Measurements from ENCODE around the gene CYP4Z1. TPM values are rescaled to one million over a fixed set of nuclear protein-coding genes. Genes with fewer than 3 reads are reported as not detected.
"Not testable (repeated sequence)": the region's sequence is repeated elsewhere in the genome, so short reads cannot be mapped to it uniquely, and the experiment has no call there.

CYP4Z1 gene
- total RNA-seq, 2 experiments from 2014 or later = not detected

GRCh38 chr1:47104816-47105215 lies 37.8 kb downstream of the CYP4Z1 start:
- H3K27me3 Mint-ChIP-seq = peaks cover 16% of the 10 kb centered on the region
- no peaks in the 10 kb centered on the region for H3K36me3 Mint-ChIP-seq
- CTCF ChIA-PET = no interaction called here
- DNase-seq = no peak
- no peak overlapping the region for H3K4me3 Mint-ChIP-seq
- H3K27ac Mint-ChIP-seq = no peak overlapping the region
- no peaks in the 10 kb centered on the region for H3K4me1 Mint-ChIP-seq
- no peak for ATAC-seq
- H3K9me3 Mint-ChIP-seq (ENCODE audit: low read depth) = peaks cover 2% of the 10 kb centered on the region

DNA sequence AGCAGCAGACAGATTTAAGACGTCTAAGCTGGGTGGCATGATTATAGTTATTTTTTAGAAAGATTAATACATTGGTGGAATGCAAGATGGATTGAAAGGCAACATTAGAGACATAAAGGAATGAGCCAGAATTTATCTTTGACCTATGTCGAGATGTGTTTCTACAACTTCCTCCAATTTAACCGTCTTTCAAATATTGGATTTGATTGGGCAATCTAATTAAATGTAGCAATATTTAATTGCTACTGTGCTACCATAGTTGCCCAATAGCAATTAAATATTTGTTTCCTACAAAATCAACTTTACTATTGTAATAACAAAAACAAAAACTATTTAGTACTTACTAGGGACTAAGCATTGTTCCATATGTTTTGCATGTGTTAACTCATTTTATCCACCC lies 39.8 kb downstream of the CYP4Z1 start:
- peaks cover 2% of the 10 kb centered on the region for H3K9me3 Mint-ChIP-seq (ENCODE audit: low read depth)
- H3K27ac Mint-ChIP-seq = no peak overlapping the region
- ATAC-seq = no peak
- no peaks in the 10 kb centered on the region for H3K4me1 Mint-ChIP-seq
- no peak for DNase-seq
- no peak overlapping the region for H3K4me3 Mint-ChIP-seq
- no peaks in the 10 kb centered on the region for H3K36me3 Mint-ChIP-seq
- CTCF ChIA-PET = no interaction called here
- peaks cover 19% of the 10 kb centered on the region for H3K27me3 Mint-ChIP-seq

DNA sequence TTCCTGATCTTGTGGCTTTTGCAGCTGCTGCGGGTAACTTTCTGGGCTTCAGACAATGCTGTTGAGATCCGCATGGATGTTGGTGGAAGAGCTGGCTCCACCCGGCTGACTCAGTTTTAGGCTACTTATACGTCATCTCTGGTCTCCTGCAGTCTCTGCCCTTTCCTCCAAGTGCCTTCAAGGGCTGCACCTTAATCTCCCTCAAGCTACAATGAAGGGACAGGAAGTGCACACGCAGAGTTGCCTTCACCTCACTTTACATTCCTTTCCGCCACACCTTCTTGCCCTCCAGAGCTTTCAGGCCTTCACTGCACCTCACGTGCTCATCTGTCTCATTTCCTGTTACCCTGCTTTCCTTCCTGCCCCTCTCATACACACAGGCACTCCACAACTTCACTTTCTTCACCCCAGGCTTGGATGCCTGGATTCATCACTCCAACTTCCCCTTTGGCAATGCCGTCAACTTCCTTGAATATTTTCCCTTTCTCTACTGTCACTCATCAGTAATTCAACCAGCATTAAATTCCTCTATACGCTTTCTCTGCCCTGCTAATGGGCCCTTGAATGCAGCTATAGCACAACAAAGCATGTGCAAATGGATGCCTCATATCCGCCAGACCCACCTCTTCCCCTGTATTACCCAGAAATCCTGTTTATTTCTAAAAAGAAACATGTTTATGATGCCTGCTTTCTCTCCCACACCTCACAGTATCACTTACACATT lies 41.0 kb downstream of the CYP4Z1 start:
- H3K9me3 Mint-ChIP-seq (ENCODE audit: low read depth); H3K36me3 Mint-ChIP-seq; H3K4me1 Mint-ChIP-seq; ATAC-seq; H3K4me3 Mint-ChIP-seq; H3K27ac Mint-ChIP-seq; DNase-seq: not testable (repeated sequence)
- CTCF ChIA-PET = interaction anchor here (0.8 kb wide), 1 partner anchor 18 kb away, joined by 3 read pairs; no protein-coding TSS in a partner anchor
- H3K27me3 Mint-ChIP-seq = peaks cover 13% of the 10 kb centered on the region

DNA sequence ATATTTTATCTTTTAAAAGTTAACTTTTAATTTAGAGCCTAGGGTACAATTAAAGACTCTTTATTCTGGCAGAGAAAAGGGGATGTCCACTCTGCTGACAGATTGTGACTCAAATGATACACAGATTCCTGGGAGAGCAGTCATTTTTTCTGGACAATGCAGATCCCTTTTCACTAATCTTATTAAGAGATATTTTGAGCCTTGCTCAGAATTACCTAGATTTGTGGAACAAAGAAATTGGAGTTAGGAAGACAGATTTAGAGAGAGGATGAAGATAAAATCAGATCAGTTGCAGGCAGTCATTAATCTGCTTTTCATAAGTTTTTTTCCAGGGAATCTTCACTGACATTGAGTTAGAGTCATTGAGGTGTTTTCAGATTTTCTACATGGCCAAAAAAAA lies 42.5 kb downstream of the CYP4Z1 start:
- CTCF ChIA-PET; H3K36me3 Mint-ChIP-seq; H3K4me3 Mint-ChIP-seq; H3K27ac Mint-ChIP-seq; ATAC-seq; H3K4me1 Mint-ChIP-seq; DNase-seq; H3K9me3 Mint-ChIP-seq (ENCODE audit: low read depth); H3K27me3 Mint-ChIP-seq: not testable (repeated sequence)

- ATAC-seq (no peak), DNase-seq (no peak)
- H3K27ac Mint-ChIP-seq = no peak overlapping the region
- H3K27me3 Mint-ChIP-seq = peaks cover 10% of the 10 kb centered on the region
- H3K4me1 Mint-ChIP-seq = no peaks in the 10 kb centered on the region
- no peak overlapping the region for H3K4me3 Mint-ChIP-seq
- CTCF ChIA-PET = no interaction called here
- H3K9me3 Mint-ChIP-seq (ENCODE audit: low read depth) = no peaks in the 10 kb centered on the region
- no peaks in the 10 kb centered on the region for H3K36me3 Mint-ChIP-seq
Measured at GRCh38 chr1:47113178-47113577, 46.1 kb downstream of the CYP4Z1 start.

- CTCF ChIA-PET; ATAC-seq; H3K27ac Mint-ChIP-seq; DNase-seq; H3K9me3 Mint-ChIP-seq (ENCODE audit: low read depth); H3K4me3 Mint-ChIP-seq; H3K4me1 Mint-ChIP-seq; H3K36me3 Mint-ChIP-seq: not testable (repeated sequence)
- H3K27me3 Mint-ChIP-seq = peaks cover 14% of the 10 kb centered on the region
Measured at GRCh38 chr1:47121039-47121438, 54.0 kb downstream of the CYP4Z1 start.

- H3K9me3 Mint-ChIP-seq (ENCODE audit: low read depth); H3K36me3 Mint-ChIP-seq; DNase-seq; H3K4me1 Mint-ChIP-seq; CTCF ChIA-PET; H3K27ac Mint-ChIP-seq; ATAC-seq; H3K4me3 Mint-ChIP-seq: not testable (repeated sequence)
- peaks cover 12% of the 10 kb centered on the region for H3K27me3 Mint-ChIP-seq
Measured at GRCh38 chr1:47124834-47125233, 57.8 kb downstream of the CYP4Z1 start.

GRCh38 chr1:47126997-47127396 lies 60.0 kb downstream of the CYP4Z1 start:
- ATAC-seq; H3K36me3 Mint-ChIP-seq; H3K4me1 Mint-ChIP-seq; H3K27ac Mint-ChIP-seq; H3K9me3 Mint-ChIP-seq (ENCODE audit: low read depth); H3K4me3 Mint-ChIP-seq; DNase-seq; CTCF ChIA-PET: not testable (repeated sequence)
- H3K27me3 Mint-ChIP-seq = peaks cover 18% of the 10 kb centered on the region

DNA sequence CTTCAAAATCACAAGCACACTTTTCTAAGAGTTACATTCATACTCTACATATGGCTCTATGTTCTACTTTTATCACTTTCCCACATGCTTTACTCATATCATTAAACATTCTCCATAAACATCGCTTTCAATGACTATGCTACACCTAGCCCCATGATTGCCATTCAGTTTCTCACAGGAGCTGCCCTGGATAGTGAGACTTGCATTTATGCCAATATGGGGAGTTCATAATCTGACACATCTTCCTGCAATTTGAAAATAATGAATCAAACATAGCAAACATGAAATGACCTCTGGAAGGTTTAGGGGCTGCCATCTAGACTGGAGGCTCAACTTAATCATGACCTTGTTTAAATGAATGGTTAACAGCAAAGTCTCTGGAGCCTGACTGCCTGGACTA lies 61.2 kb downstream of the CYP4Z1 start:
- no peaks in the 10 kb centered on the region for H3K36me3 Mint-ChIP-seq
- H3K27ac Mint-ChIP-seq = no peak overlapping the region
- H3K27me3 Mint-ChIP-seq = peaks cover 18% of the 10 kb centered on the region
- no peaks in the 10 kb centered on the region for H3K9me3 Mint-ChIP-seq (ENCODE audit: low read depth)
- no peak for ATAC-seq
- H3K4me3 Mint-ChIP-seq = no peak overlapping the region
- CTCF ChIA-PET = no interaction called here
- H3K4me1 Mint-ChIP-seq = no peaks in the 10 kb centered on the region
- DNase-seq = no peak

- DNase-seq; H3K36me3 Mint-ChIP-seq; H3K27ac Mint-ChIP-seq; CTCF ChIA-PET; H3K9me3 Mint-ChIP-seq (ENCODE audit: low read depth); ATAC-seq; H3K4me1 Mint-ChIP-seq; H3K4me3 Mint-ChIP-seq: not testable (repeated sequence)
- H3K27me3 Mint-ChIP-seq = peaks cover 16% of the 10 kb centered on the region
Measured at GRCh38 chr1:47128854-47129253, 61.8 kb downstream of the CYP4Z1 start.

DNA sequence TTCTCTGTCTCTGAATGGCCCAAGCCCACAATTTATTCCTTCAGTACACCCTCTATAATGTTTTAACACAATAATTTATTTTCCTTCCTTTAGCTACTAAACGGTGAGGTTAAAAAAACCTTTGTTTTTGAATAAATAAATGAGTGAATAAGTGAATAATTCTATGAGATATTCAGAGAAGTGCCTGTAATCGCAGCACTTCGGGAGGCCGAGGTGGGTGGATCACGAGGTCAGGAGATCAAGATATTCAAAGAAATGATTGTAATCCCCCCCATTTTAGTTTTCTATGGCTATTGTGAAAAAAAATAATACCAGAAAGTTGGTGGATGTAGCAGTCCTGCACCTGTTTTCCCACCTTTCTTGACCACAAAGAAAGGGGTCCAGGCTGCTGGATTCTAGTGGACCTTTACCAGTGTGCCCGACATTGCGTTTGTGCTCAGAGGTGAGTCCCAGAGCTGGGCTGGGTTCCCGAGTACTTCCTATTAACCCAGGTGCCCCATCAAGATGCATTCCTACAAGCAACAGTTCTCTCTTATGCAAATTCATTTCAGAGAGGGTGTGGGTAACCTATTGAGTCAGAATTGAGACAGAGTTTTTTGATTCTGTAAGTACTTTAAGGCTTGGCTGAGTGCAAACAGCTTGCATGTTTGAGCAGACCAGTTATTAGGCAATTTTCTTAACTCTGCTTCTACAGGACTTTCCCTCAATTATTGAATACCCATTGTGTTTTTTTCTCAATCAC lies 62.6 kb downstream of the CYP4Z1 start:
- peaks cover 24% of the 10 kb centered on the region for H3K27me3 Mint-ChIP-seq
- H3K4me3 Mint-ChIP-seq; CTCF ChIA-PET; H3K9me3 Mint-ChIP-seq (ENCODE audit: low read depth); DNase-seq; H3K4me1 Mint-ChIP-seq; H3K27ac Mint-ChIP-seq; H3K36me3 Mint-ChIP-seq; ATAC-seq: not testable (repeated sequence)

- not testable (repeated sequence) for ATAC-seq
Measured at GRCh38 chr1:47132665-47133064, 65.6 kb downstream of the CYP4Z1 start.

DNA sequence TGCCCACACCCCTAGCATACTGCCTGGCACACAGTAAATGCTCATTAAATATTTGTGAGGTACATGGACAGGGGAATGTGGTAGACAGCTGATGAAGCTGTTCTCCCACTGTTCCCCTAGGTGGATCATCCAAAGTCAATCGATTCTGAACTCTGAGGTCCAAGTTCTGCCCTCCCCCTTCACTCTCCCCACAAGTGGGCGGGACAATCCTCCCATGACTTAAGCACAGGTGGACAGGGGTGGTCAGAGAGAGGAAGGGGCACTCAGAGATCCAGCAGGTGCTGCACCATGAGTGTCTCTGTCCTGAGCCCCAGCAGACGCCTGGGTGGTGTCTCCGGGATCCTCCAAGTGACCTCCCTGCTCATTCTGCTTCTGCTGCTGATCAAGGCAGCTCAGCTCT lies 70.2 kb downstream of the CYP4Z1 start, which contains the start of gene CYP4A22:
Gene CYP4A22, plus strand, starts transcription at position 244 of the 400 bp plus-strand sequence. Its CDS starts 45 bp downstream, at position 289.
- DNase-seq (no peak), ATAC-seq (no peak)
- Mint-ChIP-seq H3K36me3 (no peaks in the 10 kb centered on the region), H3K4me3 (no peak within 1 kb of the TSS), H3K27ac (no peak within 1 kb of the TSS), H3K9me3 (ENCODE audit: low read depth) (no peaks in the 10 kb centered on the region), H3K27me3 (peaks cover 13% of the 10 kb centered on the region), H3K4me1 (no peaks in the 10 kb centered on the region)
- CTCF ChIA-PET = no interaction called here

More at GRCh38 chr1:47132665-47133064, 65.6 kb downstream of the CYP4Z1 start:
- CTCF ChIA-PET; H3K36me3 Mint-ChIP-seq; H3K27ac Mint-ChIP-seq; H3K4me1 Mint-ChIP-seq; H3K9me3 Mint-ChIP-seq (ENCODE audit: low read depth); DNase-seq; H3K4me3 Mint-ChIP-seq: not testable (repeated sequence)
- peaks cover 28% of the 10 kb centered on the region for H3K27me3 Mint-ChIP-seq
